ENCODE results near the gene CST9. TPM values are rescaled to one million over a fixed set of nuclear protein-coding genes. Genes with fewer than 3 reads are reported as not detected.
A peak's percentile ranks its signal among the peaks of the same experiment; 100 is the strongest.

CST9 gene
- total RNA-seq, 2 donors from 2014 or later: not detected

DNA sequence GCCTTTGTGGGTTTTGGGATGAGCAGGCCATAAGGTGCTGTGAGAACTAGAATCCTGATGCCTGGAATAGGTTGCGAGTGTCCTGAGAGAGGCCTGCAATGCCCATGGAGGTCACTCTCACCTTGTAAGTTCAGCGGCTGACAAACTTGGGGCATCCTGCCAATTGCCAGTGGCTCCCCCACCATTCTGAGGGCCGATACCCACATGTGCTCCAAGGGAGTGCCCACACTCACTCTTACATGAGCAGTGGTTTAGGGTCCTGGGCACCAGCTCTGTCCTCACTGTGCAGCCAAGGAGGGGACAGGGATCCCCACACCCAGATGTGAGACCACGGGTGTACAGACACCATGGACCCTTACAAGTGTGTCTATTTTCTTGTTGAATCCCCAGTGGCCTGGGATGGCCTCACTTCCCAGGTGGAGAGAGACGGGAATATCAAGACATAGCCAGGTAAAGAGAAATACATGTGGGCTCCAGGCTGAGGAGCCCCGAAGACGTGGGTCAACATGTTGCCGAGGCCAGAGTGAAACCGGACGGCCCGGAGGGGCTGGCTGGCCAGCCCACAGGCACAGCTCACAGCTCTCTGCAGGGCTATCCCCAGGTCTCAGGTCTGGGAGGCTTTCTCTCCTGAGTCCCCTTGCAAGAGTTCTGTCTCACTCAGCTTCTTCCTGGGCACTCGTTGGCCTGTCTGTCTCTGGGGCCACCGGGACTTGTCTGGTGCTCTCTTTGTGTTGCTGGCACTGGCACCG is 2.0 kb upstream of the CST9 start:
- no peak for TF ChIP-seq CTCF (IDR thresholded peaks at IDR 0.05)
- Histone ChIP-seq H3K4me1 (ENCODE audit: control insufficient read depth in 1 of 2, low read depth in 2 of 2) (peaks cover 3 to 18% of the 10 kb centered on the region in 2 donors), H3K36me3 (no peaks in the 10 kb centered on the region), H3K27ac (no peak overlapping the region), H3K27me3 (replicated peaks; ENCODE audit: insufficient read depth) (no peaks in the 10 kb centered on the region), H3K9me3 (no peaks in the 10 kb centered on the region), H3K4me3 (no peak overlapping the region)
- no peak for DNase-seq (ENCODE audit: low spot score)
- ATAC-seq (ENCODE audit: insufficient number of reproducible peaks, low FRiP score, low read depth): no peak

GRCh38 chr20:23606652-23607049 is 934 bp upstream of the CST9 start:
- Histone ChIP-seq H3K4me1 (ENCODE audit: control insufficient read depth in 1 of 2, low read depth in 2 of 2) (peaks cover 0 to 11% of the 10 kb centered on the region in 2 donors), H3K27ac (no peak overlapping the region), H3K27me3 (replicated peaks; ENCODE audit: insufficient read depth) (no peaks in the 10 kb centered on the region), H3K36me3 (no peaks in the 10 kb centered on the region), H3K9me3 (no peaks in the 10 kb centered on the region), H3K4me3 (no peak overlapping the region)
- TF ChIP-seq CTCF (IDR thresholded peaks at IDR 0.05): peak; percentile 92
- no peak for DNase-seq (ENCODE audit: low spot score)
- ATAC-seq (ENCODE audit: insufficient number of reproducible peaks, low FRiP score, low read depth): no peak

DNA sequence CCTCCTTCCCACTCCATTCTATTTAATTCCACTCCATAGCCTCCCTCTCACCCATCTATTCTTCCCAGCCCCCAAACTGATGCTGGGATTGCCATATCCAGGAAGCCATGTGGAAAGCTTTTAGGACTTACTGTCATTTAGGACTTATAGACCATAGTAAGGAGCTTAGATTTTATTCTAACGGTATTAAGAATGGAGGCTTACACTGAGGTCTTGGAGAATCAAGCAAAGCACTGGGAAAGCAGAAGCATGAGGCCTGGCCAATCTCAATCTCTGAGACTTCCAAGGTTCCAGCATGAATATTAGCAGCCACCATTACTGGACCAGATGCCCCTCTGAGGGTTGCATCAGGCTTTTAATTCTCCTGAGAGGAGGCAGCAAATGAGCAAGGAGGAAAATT is 1.4 kb downstream of the CST9 start:
- no peak overlapping the region for H3K27ac ChIP-seq
- DNase-seq (ENCODE audit: low spot score) (no peak), ATAC-seq (ENCODE audit: insufficient number of reproducible peaks, low FRiP score, low read depth) (no peak)
- no peak for TF ChIP-seq CTCF (IDR thresholded peaks at IDR 0.05)
- H3K36me3 ChIP-seq: no peaks in the 10 kb centered on the region
- H3K4me3 ChIP-seq: no peak overlapping the region
- H3K9me3 ChIP-seq: no peaks in the 10 kb centered on the region
- peaks cover 0 to 11% of the 10 kb centered on the region in 2 donors for H3K4me1 ChIP-seq (ENCODE audit: control insufficient read depth in 1 of 2, low read depth in 2 of 2)
- H3K27me3 ChIP-seq (replicated peaks; ENCODE audit: insufficient read depth): no peaks in the 10 kb centered on the region

GRCh38 chr20:23603321-23603720 is 2.4 kb downstream of the CST9 start:
- Histone ChIP-seq H3K4me1 (ENCODE audit: control insufficient read depth in 1 of 2, low read depth in 2 of 2) (peaks cover 0 to 11% of the 10 kb centered on the region in 2 donors), H3K9me3 (no peaks in the 10 kb centered on the region), H3K27me3 (replicated peaks; ENCODE audit: insufficient read depth) (no peaks in the 10 kb centered on the region), H3K4me3 (no peak overlapping the region), H3K36me3 (no peaks in the 10 kb centered on the region), H3K27ac (no peak overlapping the region)
- DNase-seq (ENCODE audit: low spot score) (no peak), ATAC-seq (ENCODE audit: insufficient number of reproducible peaks, low FRiP score, low read depth) (no peak)
- no peak for TF ChIP-seq CTCF (IDR thresholded peaks at IDR 0.05)

GRCh38 chr20:23602699-23603098 is 3.0 kb downstream of the CST9 start:
- Histone ChIP-seq H3K27ac (no peak overlapping the region), H3K27me3 (replicated peaks; ENCODE audit: insufficient read depth) (no peaks in the 10 kb centered on the region), H3K9me3 (no peaks in the 10 kb centered on the region), H3K36me3 (no peaks in the 10 kb centered on the region), H3K4me1 (ENCODE audit: control insufficient read depth in 1 of 2, low read depth in 2 of 2) (peaks cover 0 to 11% of the 10 kb centered on the region in 2 donors), H3K4me3 (no peak overlapping the region)
- no peak for ATAC-seq (ENCODE audit: insufficient number of reproducible peaks, low FRiP score, low read depth)
- no peak for TF ChIP-seq CTCF (IDR thresholded peaks at IDR 0.05)
- DNase-seq (ENCODE audit: low spot score): no peak
